Fibroblast of mammary gland (primary cell): ENCODE measurements around the gene RBP3.

Source experiments
- DNase-seq: peaks from one replicate; pipeline ENCODE4 v3.0.0-alpha.2; 2010; ENCODE audit warnings: low read depth
- H3K4me3 ChIP-seq: 2 replicates; pipeline ENCODE4 v1.5.1; 2011; ENCODE audit warnings: low read depth, mild to moderate bottlenecking, low read length, moderate library complexity; ENCODE audit not compliant: control insufficient read depth
- TF ChIP-seq, protein P1 (sequence below): conservative IDR thresholded peaks from 2 replicates; pipeline ENCODE4 v1.5.1; 2011; ENCODE audit warnings: low read depth, low read length, inconsistent platforms; ENCODE audit not compliant: control insufficient read depth, insufficient read depth

The RBP3 gene

GRCh38 chr10:47330804-47331203, 17.4 kb upstream of the RBP3 start:
- TF ChIP-seq, protein P1, sequence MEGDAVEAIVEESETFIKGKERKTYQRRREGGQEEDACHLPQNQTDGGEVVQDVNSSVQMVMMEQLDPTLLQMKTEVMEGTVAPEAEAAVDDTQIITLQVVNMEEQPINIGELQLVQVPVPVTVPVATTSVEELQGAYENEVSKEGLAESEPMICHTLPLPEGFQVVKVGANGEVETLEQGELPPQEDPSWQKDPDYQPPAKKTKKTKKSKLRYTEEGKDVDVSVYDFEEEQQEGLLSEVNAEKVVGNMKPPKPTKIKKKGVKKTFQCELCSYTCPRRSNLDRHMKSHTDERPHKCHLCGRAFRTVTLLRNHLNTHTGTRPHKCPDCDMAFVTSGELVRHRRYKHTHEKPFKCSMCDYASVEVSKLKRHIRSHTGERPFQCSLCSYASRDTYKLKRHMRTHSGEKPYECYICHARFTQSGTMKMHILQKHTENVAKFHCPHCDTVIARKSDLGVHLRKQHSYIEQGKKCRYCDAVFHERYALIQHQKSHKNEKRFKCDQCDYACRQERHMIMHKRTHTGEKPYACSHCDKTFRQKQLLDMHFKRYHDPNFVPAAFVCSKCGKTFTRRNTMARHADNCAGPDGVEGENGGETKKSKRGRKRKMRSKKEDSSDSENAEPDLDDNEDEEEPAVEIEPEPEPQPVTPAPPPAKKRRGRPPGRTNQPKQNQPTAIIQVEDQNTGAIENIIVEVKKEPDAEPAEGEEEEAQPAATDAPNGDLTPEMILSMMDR, result no peak
- DNase-seq, result no peak
- H3K4me3 ChIP-seq, result no peak overlapping the region

- TF ChIP-seq, protein P1, result no peak
- no peak for DNase-seq
- no peak overlapping the region for H3K4me3 ChIP-seq
These were observed 16.7 kb upstream of the RBP3 start for GRCh38 chr10:47331491-47331890.

GRCh38 chr10:47331954-47332353, 16.2 kb upstream of the RBP3 start:
- DNase-seq, result no peak
- H3K4me3 ChIP-seq, result no peak overlapping the region
- TF ChIP-seq, protein P1, result no peak

DNA sequence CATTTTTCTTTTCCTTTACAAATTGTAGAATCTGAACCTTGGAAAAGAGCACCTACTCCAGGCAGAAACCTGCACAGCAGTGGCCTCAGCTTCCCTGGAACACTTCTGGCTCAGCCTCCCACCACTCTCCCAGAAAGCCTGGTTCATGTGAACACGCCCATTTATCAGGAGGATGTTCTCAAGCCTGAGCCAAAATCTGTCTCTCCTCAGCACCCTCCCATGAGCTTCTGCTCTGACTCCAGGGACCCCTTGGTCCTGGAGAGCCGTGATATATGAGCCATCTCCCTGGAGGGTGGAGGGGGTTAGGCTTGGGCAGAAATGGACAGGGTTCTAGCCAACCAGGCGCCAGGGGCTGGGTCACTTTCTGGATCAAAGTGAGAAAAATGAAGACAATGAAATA, 15.8 kb upstream of the RBP3 start:
- H3K4me3 ChIP-seq, result no peak overlapping the region
- TF ChIP-seq, protein P1, result no peak
- no peak for DNase-seq

GRCh38 chr10:47332946-47333345, 15.2 kb upstream of the RBP3 start:
- TF ChIP-seq, protein P1, result no peak
- no peak for DNase-seq

GRCh38 chr10:47333532-47333931, 14.6 kb upstream of the RBP3 start:
- DNase-seq, result no peak
- TF ChIP-seq, protein P1, result no peak
- no peak overlapping the region for H3K4me3 ChIP-seq

More at GRCh38 chr10:47332946-47333345, 15.2 kb upstream of the RBP3 start:
- H3K4me3 ChIP-seq, result no peak overlapping the region
